OCI-LY1 (cell line): ENCODE data around the gene ARMCX2.

Experiments used
- H2AFZ ChIP-seq: fragments of 200-600 bp; sonication (generic), shearing (Covaris generic); 2 replicates; pipeline ENCODE4 v1.6.0; 2014; ENCODE audit warnings: antibody characterized with exemption, mild to moderate bottlenecking, low read length
- H3F3A ChIP-seq: fragments of 200-600 bp; sonication (generic), shearing (Covaris generic); 2 replicates; pipeline ENCODE4 v1.6.0; 2014; ENCODE audit warnings: mild to moderate bottlenecking, antibody characterized with exemption, low read length, moderate library complexity; ENCODE audit not compliant: insufficient read depth
- H3K27ac ChIP-seq: fragments of 200-600 bp; sonication (generic); 2 replicates; pipeline ENCODE4 v1.5.1; 2014; ENCODE audit warnings: low read length, mixed run types, mild to moderate bottlenecking, low read depth; ENCODE audit not compliant: poor library complexity, severe bottlenecking
- H3K27me3 ChIP-seq: fragments of 200-600 bp; sonication (generic); 2 replicates; pipeline ENCODE4 v1.6.0; 2014; ENCODE audit warnings: antibody characterized with exemption, mild to moderate bottlenecking, low read length, moderate library complexity; ENCODE audit not compliant: insufficient read depth
- H3K36me3 ChIP-seq: fragments of 200-600 bp; sonication (generic); 2 replicates; pipeline ENCODE4 v1.6.1; 2014; ENCODE audit warnings: mild to moderate bottlenecking, antibody characterized with exemption, low read length, moderate library complexity, mixed read lengths; ENCODE audit not compliant: insufficient read depth
- H3K4me1 ChIP-seq: fragments of 200-600 bp; sonication (generic); 2 replicates; pipeline ENCODE4 v1.5.1; 2014; ENCODE audit warnings: mild to moderate bottlenecking, low read length, moderate library complexity; ENCODE audit not compliant: insufficient read depth, severe bottlenecking
- H3K4me2 ChIP-seq: fragments of 200-600 bp; sonication (generic), shearing (Covaris generic); 2 replicates; pipeline ENCODE4 v1.6.1; 2014; ENCODE audit warnings: low read length
- H3K4me3 ChIP-seq: fragments of 200-600 bp; sonication (generic); 2 replicates; pipeline ENCODE4 v1.5.1; 2014; ENCODE audit warnings: low read length, low read depth, mild to moderate bottlenecking, mixed read lengths; ENCODE audit not compliant: poor library complexity, severe bottlenecking
- H3K79me2 ChIP-seq: fragments of 200-600 bp; shearing (Covaris generic); 2 replicates; pipeline ENCODE4 v1.6.1; 2016; ENCODE audit warnings: mixed run types, low read length, mixed read lengths; ENCODE audit not compliant: insufficient read depth
- H3K9ac ChIP-seq: fragments of 200-600 bp; sonication (generic), shearing (Covaris generic); 2 replicates; pipeline ENCODE4 v1.6.1; 2014; ENCODE audit warnings: mild to moderate bottlenecking, low read length, mixed read lengths
- H3K9me2 ChIP-seq: fragments of 200-600 bp; sonication (generic), shearing (Covaris generic); 2 replicates; pipeline ENCODE4 v1.6.1; 2014; ENCODE audit warnings: low read depth, mild to moderate bottlenecking, low read length, mixed read lengths
- H3K9me3 ChIP-seq: fragments of 200-600 bp; shearing (Covaris generic); 2 replicates; pipeline ENCODE4 v1.6.1; 2014; ENCODE audit warnings: low read length, mixed read lengths
- H4K20me1 ChIP-seq: fragments of 200-600 bp; sonication (generic), shearing (Covaris generic); 2 replicates; pipeline ENCODE4 v1.6.0; 2016; ENCODE audit warnings: mild to moderate bottlenecking, low read length; ENCODE audit not compliant: insufficient read depth
- CTCF ChIP-seq: fragments of 200-600 bp; sonication (generic), shearing (Covaris generic); IDR thresholded peaks from 2 replicates; pipeline ENCODE4 v1.5.1; 2017; ENCODE audit warnings: mild to moderate bottlenecking, antibody characterized with exemption, low read length, moderate library complexity, mixed read lengths
- EZH2 ChIP-seq: fragments of 200-600 bp; sonication (generic), shearing (Covaris generic); IDR thresholded peaks from 2 replicates; pipeline ENCODE4 v1.8.0; 2017; ENCODE audit warnings: borderline replicate concordance, mixed run types, mild to moderate bottlenecking, antibody characterized with exemption, low read length, moderate library complexity, mixed read lengths

The ARMCX2 gene

GRCh38 chrX:101685923-101686322 is 26.3 kb upstream of the ARMCX2 start:
- Histone ChIP-seq H3K36me3 (no peaks in the 10 kb centered on the region), H3K9me3 (no peaks in the 10 kb centered on the region), H3K4me2 (no peak overlapping the region), H3K4me1 (no peaks in the 10 kb centered on the region), H3K4me3 (no peak overlapping the region), H3F3A (no peaks in the 10 kb centered on the region), H3K9ac (no peak overlapping the region), H3K27me3 (no peaks in the 10 kb centered on the region), H3K79me2 (no peaks in the 10 kb centered on the region), H2AFZ (no peak overlapping the region), H3K9me2 (no peaks in the 10 kb centered on the region), H4K20me1 (no peaks in the 10 kb centered on the region), H3K27ac (no peak overlapping the region)
- no peak for TF ChIP-seq CTCF
- TF ChIP-seq EZH2: no peak

GRCh38 chrX:101682723-101683122 is 23.1 kb upstream of the ARMCX2 start:
- Histone ChIP-seq H3K4me3 (no peak overlapping the region), H3K9me2 (no peaks in the 10 kb centered on the region), H3K27me3 (no peaks in the 10 kb centered on the region), H3K36me3 (no peaks in the 10 kb centered on the region), H3K27ac (no peak overlapping the region), H4K20me1 (no peaks in the 10 kb centered on the region), H3K9ac (no peak overlapping the region), H3K4me2 (no peak overlapping the region), H2AFZ (no peak overlapping the region), H3K9me3 (no peaks in the 10 kb centered on the region), H3F3A (no peaks in the 10 kb centered on the region), H3K79me2 (no peaks in the 10 kb centered on the region), H3K4me1 (no peaks in the 10 kb centered on the region)
- no peak for TF ChIP-seq EZH2

- Histone ChIP-seq H4K20me1 (no peaks in the 10 kb centered on the region), H3K27me3 (no peaks in the 10 kb centered on the region), H3K9me3 (no peaks in the 10 kb centered on the region), H3K27ac (no peak overlapping the region), H3K4me2 (no peak overlapping the region), H3K4me3 (no peak overlapping the region), H3F3A (no peaks in the 10 kb centered on the region), H3K36me3 (no peaks in the 10 kb centered on the region), H2AFZ (no peak overlapping the region), H3K4me1 (no peaks in the 10 kb centered on the region), H3K79me2 (no peaks in the 10 kb centered on the region), H3K9ac (no peak overlapping the region), H3K9me2 (no peaks in the 10 kb centered on the region)
- TF ChIP-seq CTCF (no peak), EZH2 (no peak)
These were observed 17.4 kb upstream of the ARMCX2 start for GRCh38 chrX:101677028-101677427.

GRCh38 chrX:101676571-101676970 is 16.9 kb upstream of the ARMCX2 start:
- Histone ChIP-seq H3K27ac (no peak overlapping the region), H3K4me3 (no peak overlapping the region), H3F3A (no peaks in the 10 kb centered on the region), H3K9me2 (no peaks in the 10 kb centered on the region), H2AFZ (no peak overlapping the region), H4K20me1 (no peaks in the 10 kb centered on the region), H3K4me1 (no peaks in the 10 kb centered on the region), H3K36me3 (no peaks in the 10 kb centered on the region), H3K27me3 (no peaks in the 10 kb centered on the region), H3K9ac (no peak overlapping the region), H3K9me3 (no peaks in the 10 kb centered on the region), H3K79me2 (no peaks in the 10 kb centered on the region), H3K4me2 (no peak overlapping the region)
- TF ChIP-seq EZH2 (no peak), CTCF (no peak)
